GM12878 (cell line): ENCODE results near the gene SIK3. TPM values are rescaled to one million over a fixed set of nuclear protein-coding genes. Genes with fewer than 3 reads are reported as not detected.

ENCODE experiments used
- ATAC-seq: fragments of 200-7000 bp; cut with Tn5 transposase; 3 replicates; pipeline ENCODE4 v1.9.1; 2020; ENCODE audit warnings: mild to moderate bottlenecking, moderate library complexity
- BruUV-seq: library from RNA; stranded (reverse); fragments of 400-500 nt; replicated peaks from 2 replicates; lab custom pipeline; 2021; lab: Mats Ljungman, UMichigan
- CTCF ChIA-PET: fragments of 300-600 bp; sonication (Branson Sonifier 250); formaldehyde crosslinking; extraction: SDS; loops from one replicate; lab custom pipeline; 2021; ENCODE audit warnings: inconsistent platforms; lab: Yijun Ruan, JAX
- POLR2A ChIA-PET: fragments of 350-600 bp; formaldehyde crosslinking; extraction: SDS; loops from one replicate; lab custom pipeline; 2021; ENCODE audit warnings: inconsistent platforms; lab: Charles Lee
- RAD21 ChIA-PET: fragments of 300-600 bp; sonication (Branson Sonifier 250); formaldehyde crosslinking; loops from one replicate; lab custom pipeline; 2023; ENCODE audit warnings: antibody characterized with exemption; ENCODE audit not compliant: unreplicated experiment; lab: Charles Lee
- SMC1A ChIA-PET: fragments of 300-600 bp; sonication (Branson Sonifier 250); formaldehyde crosslinking; loops from one replicate; lab custom pipeline; 2023; ENCODE audit not compliant: unreplicated experiment, uncharacterized antibody; lab: Charles Lee
- DNase-seq: peaks from one replicate; pipeline ENCODE4 v3.0.0-alpha.2; 2011; ENCODE audit warnings: low read depth, low spot score
- FAIRE-seq: peaks from 3 replicates; lab custom pipeline; 2011; peaks lifted over from hg19 to GRCh38; lab: Jason Lieb, UNC
- H2AFZ ChIP-seq: 2 replicates; pipeline ENCODE4 v1.6.0; 2011; ENCODE audit warnings: low read depth, low read length, control low read depth; ENCODE audit not compliant: control insufficient read depth
- H3K27ac ChIP-seq: 2 replicates; pipeline ENCODE4 v1.5.1; 2011; ENCODE audit warnings: control low read depth; ENCODE audit not compliant: control insufficient read depth, insufficient read depth
- H3K27me3 ChIP-seq, 2 experiments: replicated peaks in 1 of 2; 2 replicates each; pipeline versions ENCODE4 v1.6.0 to v1.6.1; 2011; ENCODE audit warnings: low read length in 1 of 2; ENCODE audit not compliant: control insufficient read depth in 2 of 2, insufficient read depth in 2 of 2
- H3K36me3 ChIP-seq, 2 experiments: 2 replicates each; pipeline ENCODE4 v1.5.1; 2011; ENCODE audit warnings: low read length in 1 of 2; ENCODE audit not compliant: control insufficient read depth in 2 of 2, insufficient read depth in 2 of 2
- H3K4me1 ChIP-seq: 2 replicates; pipeline ENCODE4 v1.6.1; 2011; ENCODE audit warnings: mild to moderate bottlenecking, low read length, moderate library complexity, mixed read lengths; ENCODE audit not compliant: control insufficient read depth, insufficient read depth
- H3K4me2 ChIP-seq: 2 replicates; pipeline ENCODE4 v1.6.0; 2011; ENCODE audit warnings: control low read depth; ENCODE audit not compliant: control insufficient read depth, insufficient read depth
- H3K4me3 ChIP-seq: fragments of 200-600 bp; sonication (generic); 2 replicates; pipeline ENCODE4 v1.5.1; 2016
- H3K79me2 ChIP-seq: 2 replicates; pipeline ENCODE4 v1.6.0; 2011; ENCODE audit warnings: low read length; ENCODE audit not compliant: control insufficient read depth, insufficient read depth
- H3K9ac ChIP-seq: 2 replicates; pipeline ENCODE4 v1.8.0; 2011; ENCODE audit warnings: low read length, control low read depth, mixed read lengths; ENCODE audit not compliant: control insufficient read depth, insufficient read depth
- H3K9me3 ChIP-seq: replicated peaks from 3 replicates; pipeline ENCODE4 v1.5.1; 2011; ENCODE audit warnings: mild to moderate bottlenecking, low read length; ENCODE audit not compliant: control insufficient read depth, insufficient read depth
- H4K20me1 ChIP-seq: 2 replicates; pipeline ENCODE4 v1.6.0; 2011; ENCODE audit not compliant: control insufficient read depth, insufficient read depth
- MEF2A ChIP-seq: IDR thresholded peaks from 2 replicates; pipeline ENCODE4 v1.6.1; 2011; ENCODE audit warnings: low read depth, mild to moderate bottlenecking, low read length, moderate library complexity; ENCODE audit not compliant: insufficient read depth
- NR2C2 ChIP-seq: IDR thresholded peaks from 2 replicates; pipeline ENCODE4 v1.6.1; 2011; ENCODE audit warnings: borderline replicate concordance, low read depth; ENCODE audit not compliant: control insufficient read depth, insufficient read length
- TCF3 ChIP-seq: IDR thresholded peaks from 2 replicates; pipeline ENCODE4 v1.6.1; 2012; ENCODE audit warnings: low read depth, mild to moderate bottlenecking, low read length, borderline replicate concordance; ENCODE audit not compliant: insufficient read depth
- WGBS: methylation state at CpG from one replicate; pipeline ENCODE4 v1.1.6; 2016; ENCODE audit warnings: low lambda C conversion rate; ENCODE audit not compliant: insufficient replicate concordance, insufficient coverage; ENCODE audit errors: missing lambda C conversion rate; 5-methylcytosine and 5-hydroxymethylcytosine counted together
- in situ Hi-C: fragments of 300-500 bp; cut with MboI; formaldehyde crosslinking; loops from 9 replicates; pipeline ENCODE4 v1.14.3; 2018; ENCODE audit warnings: mixed read lengths
- intact Hi-C: fragments of 100-400 bp; cut with micrococcal nuclease; formaldehyde crosslinking; loops from one replicate; pipeline ENCODE4 v1.14.2; 2022; ENCODE audit not compliant: unreplicated experiment
- polyA plus RNA-seq, 11 experiments: library from polyadenylated mRNA; depleted of rRNA in 4 of 11; unstranded in 6 of 11; stranded (reverse) in 5 of 11; fragments of >200 nt; fragmentation: Nextera tagmentation in 4 of 11; fragmentation: Illumina TruSeq in 1 of 11; extraction: Ambion mirVana in 4 of 11; extraction: Trizol in 1 of 11; gene quantifications; 1 replicate in 1 of 11; 2 replicates in 10 of 11; pipeline versions ENCODE4 v1.2.1 to v1.2.3, GENCODE V29; 2011 to 2016; ENCODE audit warnings: inconsistent platforms in 2 of 11, missing spikeins in 2 of 11, low read depth in 1 of 11
- total RNA-seq, 4 experiments: library from RNA; depleted of rRNA in 3 of 4; stranded (reverse); fragments of >200 nt in 3 of 4; fragmentation: Illumina TruSeq in 1 of 4; extraction: Trizol in 1 of 4; gene quantifications; 2 replicates each; pipeline versions ENCODE4 v1.2.1 to v1.2.3, GENCODE V29; 2013 to 2021
- TF ChIP-seq, protein P1 (sequence below): fragments of 450-650 bp; IDR thresholded peaks from 2 replicates; pipeline ENCODE4 v1.6.1; 2017; ENCODE audit warnings: antibody characterized with exemption, mild to moderate bottlenecking, moderate library complexity
- TF ChIP-seq, protein P2 (sequence below): fragments of 450-650 bp; formaldehyde crosslinking; IDR thresholded peaks from 2 replicates; pipeline ENCODE4 v1.4.0; 2020; ENCODE audit warnings: mild to moderate bottlenecking, moderate library complexity
- TF ChIP-seq, protein P3 (sequence below): fragments of 450-650 bp; IDR thresholded peaks from 2 replicates; pipeline ENCODE4 v1.6.1; 2017; ENCODE audit warnings: mild to moderate bottlenecking
- TF ChIP-seq, protein P4 (sequence below): fragments of 450-650 bp; IDR thresholded peaks from 2 replicates; pipeline ENCODE4 v1.6.1; 2016; ENCODE audit warnings: mild to moderate bottlenecking, moderate library complexity, borderline replicate concordance

Gene SIK3
- total and polyA plus RNA-seq, 10 of the 15 experiments (the other 5 are each of a cell fraction or from before 2014, with no cell fraction given), result 2.5 to 31.9 (median 11.1) TPM

DNA sequence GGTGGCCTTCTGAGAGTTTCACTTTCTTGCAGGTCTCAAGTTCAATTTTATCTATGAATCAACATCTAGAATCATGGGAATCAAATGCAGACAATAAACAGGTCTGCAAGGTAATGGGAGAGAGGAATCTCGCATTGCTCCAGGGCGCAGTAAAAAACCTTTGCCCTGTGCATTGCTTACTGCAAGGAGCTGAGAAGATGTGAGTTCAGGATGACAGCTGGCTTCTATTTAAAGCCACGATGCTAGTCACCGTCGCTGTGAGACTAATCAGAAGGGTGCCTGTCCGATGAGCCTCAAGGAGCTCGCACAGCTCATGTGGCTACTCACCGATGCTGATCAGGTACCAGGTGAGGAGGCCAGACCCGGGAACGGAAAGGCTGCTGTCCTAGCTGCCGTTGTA, 230.6 kb downstream of the SIK3 start:
- POLR2A ChIA-PET, result no interaction called here
- H3K9me3 ChIP-seq, result no peaks in the 10 kb centered on the region
- in situ Hi-C loops (no loop called here), intact Hi-C loops (no loop called here)
- FAIRE-seq (no peak), DNase-seq (no peak), ATAC-seq (no peak)
- TF ChIP-seq TCF3 (no peak), MEF2A (no peak), NR2C2 (no peak)
- TF ChIP-seq, protein P1, sequence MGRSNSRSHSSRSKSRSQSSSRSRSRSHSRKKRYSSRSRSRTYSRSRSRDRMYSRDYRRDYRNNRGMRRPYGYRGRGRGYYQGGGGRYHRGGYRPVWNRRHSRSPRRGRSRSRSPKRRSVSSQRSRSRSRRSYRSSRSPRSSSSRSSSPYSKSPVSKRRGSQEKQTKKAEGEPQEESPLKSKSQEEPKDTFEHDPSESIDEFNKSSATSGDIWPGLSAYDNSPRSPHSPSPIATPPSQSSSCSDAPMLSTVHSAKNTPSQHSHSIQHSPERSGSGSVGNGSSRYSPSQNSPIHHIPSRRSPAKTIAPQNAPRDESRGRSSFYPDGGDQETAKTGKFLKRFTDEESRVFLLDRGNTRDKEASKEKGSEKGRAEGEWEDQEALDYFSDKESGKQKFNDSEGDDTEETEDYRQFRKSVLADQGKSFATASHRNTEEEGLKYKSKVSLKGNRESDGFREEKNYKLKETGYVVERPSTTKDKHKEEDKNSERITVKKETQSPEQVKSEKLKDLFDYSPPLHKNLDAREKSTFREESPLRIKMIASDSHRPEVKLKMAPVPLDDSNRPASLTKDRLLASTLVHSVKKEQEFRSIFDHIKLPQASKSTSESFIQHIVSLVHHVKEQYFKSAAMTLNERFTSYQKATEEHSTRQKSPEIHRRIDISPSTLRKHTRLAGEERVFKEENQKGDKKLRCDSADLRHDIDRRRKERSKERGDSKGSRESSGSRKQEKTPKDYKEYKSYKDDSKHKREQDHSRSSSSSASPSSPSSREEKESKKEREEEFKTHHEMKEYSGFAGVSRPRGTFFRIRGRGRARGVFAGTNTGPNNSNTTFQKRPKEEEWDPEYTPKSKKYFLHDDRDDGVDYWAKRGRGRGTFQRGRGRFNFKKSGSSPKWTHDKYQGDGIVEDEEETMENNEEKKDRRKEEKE, result no peak
- TF ChIP-seq, protein P2, sequence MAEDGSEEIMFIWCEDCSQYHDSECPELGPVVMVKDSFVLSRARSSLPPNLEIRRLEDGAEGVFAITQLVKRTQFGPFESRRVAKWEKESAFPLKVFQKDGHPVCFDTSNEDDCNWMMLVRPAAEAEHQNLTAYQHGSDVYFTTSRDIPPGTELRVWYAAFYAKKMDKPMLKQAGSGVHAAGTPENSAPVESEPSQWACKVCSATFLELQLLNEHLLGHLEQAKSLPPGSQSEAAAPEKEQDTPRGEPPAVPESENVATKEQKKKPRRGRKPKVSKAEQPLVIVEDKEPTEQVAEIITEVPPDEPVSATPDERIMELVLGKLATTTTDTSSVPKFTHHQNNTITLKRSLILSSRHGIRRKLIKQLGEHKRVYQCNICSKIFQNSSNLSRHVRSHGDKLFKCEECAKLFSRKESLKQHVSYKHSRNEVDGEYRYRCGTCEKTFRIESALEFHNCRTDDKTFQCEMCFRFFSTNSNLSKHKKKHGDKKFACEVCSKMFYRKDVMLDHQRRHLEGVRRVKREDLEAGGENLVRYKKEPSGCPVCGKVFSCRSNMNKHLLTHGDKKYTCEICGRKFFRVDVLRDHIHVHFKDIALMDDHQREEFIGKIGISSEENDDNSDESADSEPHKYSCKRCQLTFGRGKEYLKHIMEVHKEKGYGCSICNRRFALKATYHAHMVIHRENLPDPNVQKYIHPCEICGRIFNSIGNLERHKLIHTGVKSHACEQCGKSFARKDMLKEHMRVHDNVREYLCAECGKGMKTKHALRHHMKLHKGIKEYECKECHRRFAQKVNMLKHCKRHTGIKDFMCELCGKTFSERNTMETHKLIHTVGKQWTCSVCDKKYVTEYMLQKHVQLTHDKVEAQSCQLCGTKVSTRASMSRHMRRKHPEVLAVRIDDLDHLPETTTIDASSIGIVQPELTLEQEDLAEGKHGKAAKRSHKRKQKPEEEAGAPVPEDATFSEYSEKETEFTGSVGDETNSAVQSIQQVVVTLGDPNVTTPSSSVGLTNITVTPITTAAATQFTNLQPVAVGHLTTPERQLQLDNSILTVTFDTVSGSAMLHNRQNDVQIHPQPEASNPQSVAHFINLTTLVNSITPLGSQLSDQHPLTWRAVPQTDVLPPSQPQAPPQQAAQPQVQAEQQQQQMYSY (CRISPR knock-in tag), result no peak
- TF ChIP-seq, protein P3, sequence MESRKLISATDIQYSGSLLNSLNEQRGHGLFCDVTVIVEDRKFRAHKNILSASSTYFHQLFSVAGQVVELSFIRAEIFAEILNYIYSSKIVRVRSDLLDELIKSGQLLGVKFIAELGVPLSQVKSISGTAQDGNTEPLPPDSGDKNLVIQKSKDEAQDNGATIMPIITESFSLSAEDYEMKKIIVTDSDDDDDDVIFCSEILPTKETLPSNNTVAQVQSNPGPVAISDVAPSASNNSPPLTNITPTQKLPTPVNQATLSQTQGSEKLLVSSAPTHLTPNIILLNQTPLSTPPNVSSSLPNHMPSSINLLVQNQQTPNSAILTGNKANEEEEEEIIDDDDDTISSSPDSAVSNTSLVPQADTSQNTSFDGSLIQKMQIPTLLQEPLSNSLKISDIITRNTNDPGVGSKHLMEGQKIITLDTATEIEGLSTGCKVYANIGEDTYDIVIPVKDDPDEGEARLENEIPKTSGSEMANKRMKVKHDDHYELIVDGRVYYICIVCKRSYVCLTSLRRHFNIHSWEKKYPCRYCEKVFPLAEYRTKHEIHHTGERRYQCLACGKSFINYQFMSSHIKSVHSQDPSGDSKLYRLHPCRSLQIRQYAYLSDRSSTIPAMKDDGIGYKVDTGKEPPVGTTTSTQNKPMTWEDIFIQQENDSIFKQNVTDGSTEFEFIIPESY, result no peak
- TF ChIP-seq, protein P4, sequence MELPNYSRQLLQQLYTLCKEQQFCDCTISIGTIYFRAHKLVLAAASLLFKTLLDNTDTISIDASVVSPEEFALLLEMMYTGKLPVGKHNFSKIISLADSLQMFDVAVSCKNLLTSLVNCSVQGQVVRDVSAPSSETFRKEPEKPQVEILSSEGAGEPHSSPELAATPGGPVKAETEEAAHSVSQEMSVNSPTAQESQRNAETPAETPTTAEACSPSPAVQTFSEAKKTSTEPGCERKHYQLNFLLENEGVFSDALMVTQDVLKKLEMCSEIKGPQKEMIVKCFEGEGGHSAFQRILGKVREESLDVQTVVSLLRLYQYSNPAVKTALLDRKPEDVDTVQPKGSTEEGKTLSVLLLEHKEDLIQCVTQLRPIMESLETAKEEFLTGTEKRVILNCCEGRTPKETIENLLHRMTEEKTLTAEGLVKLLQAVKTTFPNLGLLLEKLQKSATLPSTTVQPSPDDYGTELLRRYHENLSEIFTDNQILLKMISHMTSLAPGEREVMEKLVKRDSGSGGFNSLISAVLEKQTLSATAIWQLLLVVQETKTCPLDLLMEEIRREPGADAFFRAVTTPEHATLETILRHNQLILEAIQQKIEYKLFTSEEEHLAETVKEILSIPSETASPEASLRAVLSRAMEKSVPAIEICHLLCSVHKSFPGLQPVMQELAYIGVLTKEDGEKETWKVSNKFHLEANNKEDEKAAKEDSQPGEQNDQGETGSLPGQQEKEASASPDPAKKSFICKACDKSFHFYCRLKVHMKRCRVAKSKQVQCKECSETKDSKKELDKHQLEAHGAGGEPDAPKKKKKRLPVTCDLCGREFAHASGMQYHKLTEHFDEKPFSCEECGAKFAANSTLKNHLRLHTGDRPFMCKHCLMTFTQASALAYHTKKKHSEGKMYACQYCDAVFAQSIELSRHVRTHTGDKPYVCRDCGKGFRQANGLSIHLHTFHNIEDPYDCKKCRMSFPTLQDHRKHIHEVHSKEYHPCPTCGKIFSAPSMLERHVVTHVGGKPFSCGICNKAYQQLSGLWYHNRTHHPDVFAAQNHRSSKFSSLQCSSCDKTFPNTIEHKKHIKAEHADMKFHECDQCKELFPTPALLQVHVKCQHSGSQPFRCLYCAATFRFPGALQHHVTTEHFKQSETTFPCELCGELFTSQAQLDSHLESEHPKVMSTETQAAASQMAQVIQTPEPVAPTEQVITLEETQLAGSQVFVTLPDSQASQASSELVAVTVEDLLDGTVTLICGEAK, result no peak
- 97% methylated on average over 11 of the region's 11 CpGs for WGBS
- CTCF ChIA-PET, result interaction anchor here (1.2 to 1.5 kb wide), 3 partner anchors 13 to 313 kb away, joined by 3 to 4 read pairs (median 3); partner anchors contain the start of gene APOA5
- H3K4me1 ChIP-seq, result no peaks in the 10 kb centered on the region
- H3K79me2 ChIP-seq, result no peaks in the 10 kb centered on the region
- H3K4me2 ChIP-seq, result no peak overlapping the region
- no TSS peak for BruUV-seq
- RAD21 ChIA-PET, result no interaction called here
- no peak overlapping the region for H3K9ac ChIP-seq
- no peak overlapping the region for H3K4me3 ChIP-seq
- H4K20me1 ChIP-seq, result no peaks in the 10 kb centered on the region
- SMC1A ChIA-PET, result interaction anchor here (2.4 kb wide), 1 partner anchor 12 kb away, joined by 7 read pairs; no protein-coding TSS in a partner anchor
- H3K27me3 ChIP-seq, result no peaks in the 10 kb centered on the region
- no peak overlapping the region for H3K27ac ChIP-seq
- no peak overlapping the region for H2AFZ ChIP-seq
- H3K36me3 ChIP-seq, result peaks cover 8 to 17% of the 10 kb centered on the region in 2 experiments
